CD4-positive, alpha-beta T cell treated with Interleukin-17A for 4 hours (primary cell): ENCODE data around the gene GLI3.

Experiments used
- DNase-seq: peaks from one replicate; pipeline ENCODE4 v3.0.0-alpha.2; 2020; ENCODE audit warnings: mixed read lengths

GLI3 gene

DNA sequence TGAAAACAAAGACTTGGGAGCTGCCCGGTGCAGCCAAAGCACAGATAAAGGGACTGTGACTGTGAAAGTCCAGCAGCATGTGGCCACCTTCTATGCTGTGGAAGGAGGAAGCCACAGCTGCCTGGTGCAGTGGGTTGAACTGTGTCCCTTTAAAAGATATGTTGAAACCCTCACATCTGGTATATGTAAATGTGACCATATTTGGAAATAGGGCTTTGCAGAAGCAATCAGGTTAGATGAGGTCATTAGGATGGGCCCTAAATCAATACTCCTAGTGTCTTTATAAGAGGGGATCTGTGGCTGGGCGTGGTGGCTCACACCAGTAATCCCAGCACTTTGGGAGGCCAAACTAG, 136.9 kb downstream of the GLI3 start:
- DNase-seq: no peak

DNA sequence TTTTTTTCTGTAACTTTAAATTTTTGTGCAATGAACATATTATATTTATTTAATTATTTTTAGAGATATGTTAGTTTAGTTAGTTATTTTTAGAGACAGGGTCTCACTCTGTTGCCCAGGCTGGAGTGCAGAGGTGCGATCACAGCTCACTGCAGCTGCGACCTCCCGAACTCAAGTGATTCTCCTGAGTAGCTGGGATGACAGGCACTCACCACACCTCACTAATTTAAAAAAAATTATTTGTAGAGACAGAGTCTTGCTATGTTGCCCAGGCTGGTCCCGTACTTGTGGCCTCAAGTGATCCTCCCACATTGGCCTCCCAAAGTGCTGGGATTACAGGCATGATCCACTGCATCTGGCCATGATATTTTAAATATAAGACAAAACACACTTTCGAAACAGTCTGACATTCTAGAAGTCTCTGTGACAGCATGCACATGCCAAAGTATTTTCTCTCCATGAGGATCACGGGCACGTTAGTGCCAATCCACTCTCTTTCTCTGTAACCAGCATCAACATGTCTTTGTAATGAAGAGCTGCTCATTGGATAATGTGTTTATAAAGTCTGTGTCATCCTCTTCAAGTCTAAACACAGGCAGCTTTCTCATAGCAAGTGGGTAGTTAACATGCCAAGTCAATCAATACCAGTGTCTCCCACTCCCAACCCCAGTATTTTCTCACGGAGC, 137.4 kb downstream of the GLI3 start:
- DNase-seq: no peak

DNA sequence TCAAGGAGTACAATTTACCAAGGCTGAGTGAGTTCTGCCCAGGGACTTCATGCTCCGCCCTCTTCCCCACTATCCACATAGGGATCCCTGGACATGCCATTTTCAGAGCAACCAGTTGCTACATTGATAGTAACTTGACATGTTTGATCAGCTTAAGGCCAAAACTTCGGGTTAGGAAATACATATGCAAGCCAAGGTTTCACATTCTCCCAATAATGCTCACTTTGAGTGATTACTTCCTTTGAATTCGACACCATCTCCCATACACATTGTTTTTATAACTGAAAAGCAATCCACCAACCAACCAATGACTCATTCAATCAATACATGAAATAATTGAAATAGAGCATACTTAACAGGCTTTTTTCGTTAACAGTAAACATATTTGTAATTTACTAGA, 137.9 kb downstream of the GLI3 start:
- DNase-seq: no peak

DNA sequence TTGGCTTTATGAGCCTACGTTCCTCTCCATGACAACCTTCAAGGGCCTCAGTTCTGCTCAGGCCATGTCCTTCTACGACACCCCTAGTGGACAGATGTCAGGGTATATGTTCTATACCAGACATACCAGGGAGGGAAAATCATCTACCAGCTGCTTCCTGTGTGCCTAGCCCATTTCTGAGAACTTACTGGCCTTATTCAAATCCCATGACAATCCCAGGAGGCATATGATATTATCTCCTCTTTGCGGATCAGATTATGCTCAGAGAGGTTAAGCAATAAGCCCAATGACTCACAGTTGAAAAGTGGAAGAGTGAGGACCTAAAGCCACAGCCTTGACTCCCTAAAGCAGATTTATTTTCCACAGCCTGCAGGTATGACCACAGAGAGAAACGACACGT, 139.3 kb downstream of the GLI3 start:
- no peak for DNase-seq

DNA sequence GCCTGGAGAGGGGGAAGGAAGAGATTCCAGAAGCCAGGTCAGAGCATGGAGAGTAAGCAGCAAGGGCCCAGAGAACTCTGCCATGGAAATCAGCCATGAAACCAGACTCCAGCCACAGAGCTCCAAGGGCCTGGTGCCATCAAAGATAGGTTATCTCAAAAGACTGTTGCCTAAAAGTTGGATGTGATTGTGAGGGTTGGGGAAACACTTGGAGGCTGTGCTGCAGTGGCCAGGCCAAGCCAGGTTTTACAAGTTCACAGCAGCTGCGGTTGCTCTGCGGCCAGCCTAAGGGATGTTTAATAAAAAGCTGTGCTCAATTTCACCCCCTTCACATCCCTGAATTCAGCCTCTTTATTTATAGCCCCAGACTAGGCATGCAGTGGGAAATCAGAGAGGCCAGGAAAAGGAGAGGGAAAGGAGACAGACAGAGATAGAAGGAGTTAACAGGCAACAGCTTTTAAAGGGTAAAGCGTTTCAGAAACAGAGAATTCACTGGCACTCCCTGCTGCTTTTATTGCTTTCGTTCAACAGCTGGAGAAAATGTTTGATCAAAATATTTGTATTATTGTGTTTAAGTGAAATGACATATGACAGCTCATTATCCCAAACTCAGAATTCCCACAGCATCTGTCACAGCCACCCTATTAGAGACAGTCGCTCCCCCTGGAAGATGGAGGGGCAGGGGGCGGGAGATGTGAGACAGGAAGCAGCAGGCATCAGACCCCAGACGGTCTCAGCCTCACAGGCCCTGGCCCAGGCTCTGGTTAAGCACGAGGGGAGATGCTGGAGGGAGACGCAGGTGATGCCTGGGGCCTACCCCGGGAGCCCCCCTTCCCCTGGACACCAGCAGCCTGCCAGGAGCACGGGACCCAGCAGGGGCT, 140.1 kb downstream of the GLI3 start:
- no peak for DNase-seq

DNA sequence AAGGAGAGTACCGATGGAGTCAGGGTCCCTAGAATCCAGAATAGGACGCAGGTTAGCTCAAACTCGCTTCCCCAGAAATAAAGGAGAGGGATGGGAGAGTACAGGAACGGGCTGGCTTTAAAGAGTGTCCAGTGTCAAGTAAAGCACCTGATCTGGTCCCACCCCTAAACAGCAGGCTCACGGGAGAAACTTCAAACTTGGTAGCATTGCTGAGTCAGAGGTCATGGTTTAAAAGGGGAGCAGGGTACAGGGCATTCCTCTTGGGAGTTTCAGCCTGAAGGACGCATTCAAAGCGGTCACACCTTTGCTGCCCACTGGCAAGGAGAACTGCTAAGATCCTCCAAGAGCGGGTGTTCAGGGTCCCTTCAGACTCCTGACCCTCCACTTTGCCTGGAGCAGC, 140.7 kb downstream of the GLI3 start:
- DNase-seq: no peak

DNA sequence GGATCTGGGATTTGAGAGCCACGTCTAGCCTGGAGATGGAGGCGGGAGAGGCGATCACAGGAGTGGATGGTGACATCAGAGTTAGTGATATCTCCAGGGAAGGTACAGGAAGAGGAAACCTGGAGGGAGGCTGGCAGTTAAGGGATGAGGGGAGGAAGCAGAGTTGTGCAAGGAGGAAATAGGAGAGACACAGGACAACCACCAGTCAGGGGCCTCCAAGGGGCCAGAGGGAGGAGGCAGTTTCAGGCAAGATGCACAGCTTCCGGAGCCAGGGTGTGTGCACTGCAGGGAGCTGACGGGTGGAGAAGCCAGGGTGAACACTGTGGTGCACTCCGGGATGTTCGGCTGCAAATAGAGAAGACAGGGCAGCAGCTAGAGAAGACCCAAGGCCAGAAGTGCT, 141.2 kb downstream of the GLI3 start:
- no peak for DNase-seq

DNA sequence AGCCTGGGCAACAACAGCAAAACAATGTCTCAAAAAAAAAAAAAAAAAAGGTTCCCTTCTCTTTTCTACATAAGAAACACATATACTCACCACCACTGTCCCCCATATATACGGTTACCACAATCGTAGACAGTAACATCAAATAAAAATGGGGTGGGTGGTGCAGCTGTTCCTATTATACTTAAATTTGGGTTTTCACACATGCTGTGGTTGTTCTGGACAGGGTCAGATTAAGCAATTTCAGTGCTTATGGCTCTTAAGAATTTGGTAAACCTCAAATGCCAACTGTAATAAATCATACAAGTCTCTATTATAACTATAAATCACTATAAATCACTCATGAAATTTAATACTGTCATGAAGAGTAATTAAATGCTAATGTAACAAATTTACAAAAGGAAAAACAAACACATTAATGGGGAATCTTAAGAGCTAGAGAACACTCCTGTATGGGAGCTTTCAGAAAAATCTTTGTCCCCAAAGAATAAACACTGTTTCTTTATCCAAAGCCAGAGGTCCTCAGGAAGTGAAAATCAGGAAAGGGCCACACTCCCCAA, 143.6 kb downstream of the GLI3 start:
- no peak for DNase-seq

DNA sequence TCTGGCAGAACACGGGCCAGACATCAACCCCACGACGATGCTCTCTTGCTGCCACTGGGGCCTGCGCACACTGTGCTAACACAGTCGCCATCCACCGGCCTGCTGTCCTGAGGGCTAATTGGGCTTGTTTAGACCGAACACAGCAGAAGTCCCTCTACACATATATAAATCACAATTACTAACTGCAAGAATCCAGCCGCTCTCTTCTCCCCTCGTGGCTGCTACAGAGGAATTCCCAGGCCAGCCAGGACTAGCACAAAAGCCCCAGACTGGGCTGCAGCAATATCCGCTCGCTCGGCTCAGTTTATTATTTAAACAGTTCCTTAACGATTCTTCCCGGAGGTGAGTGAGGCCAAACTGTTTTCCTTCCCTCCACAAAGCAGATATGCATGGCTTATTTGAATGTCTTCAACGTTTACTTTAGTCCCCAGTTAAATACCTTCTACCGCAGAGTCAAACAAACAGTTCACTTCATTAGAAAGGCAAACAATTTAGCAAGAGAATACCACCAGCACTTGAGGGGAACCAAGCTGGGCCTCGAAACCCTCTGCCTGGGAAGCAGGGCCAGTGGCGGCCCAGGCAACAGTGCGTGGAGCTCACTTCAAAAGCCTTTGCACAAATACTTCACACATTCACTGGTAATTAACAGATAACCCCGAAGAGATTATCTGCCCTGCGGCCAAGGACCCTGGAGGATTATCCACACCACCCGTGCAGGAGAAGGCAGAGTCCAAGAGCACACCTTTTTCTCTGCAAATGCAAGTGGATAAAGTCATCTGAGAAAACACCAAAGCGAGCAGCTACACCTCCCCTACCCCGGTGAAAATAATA, 145.3 kb downstream of the GLI3 start:
- DNase-seq: no peak

DNA sequence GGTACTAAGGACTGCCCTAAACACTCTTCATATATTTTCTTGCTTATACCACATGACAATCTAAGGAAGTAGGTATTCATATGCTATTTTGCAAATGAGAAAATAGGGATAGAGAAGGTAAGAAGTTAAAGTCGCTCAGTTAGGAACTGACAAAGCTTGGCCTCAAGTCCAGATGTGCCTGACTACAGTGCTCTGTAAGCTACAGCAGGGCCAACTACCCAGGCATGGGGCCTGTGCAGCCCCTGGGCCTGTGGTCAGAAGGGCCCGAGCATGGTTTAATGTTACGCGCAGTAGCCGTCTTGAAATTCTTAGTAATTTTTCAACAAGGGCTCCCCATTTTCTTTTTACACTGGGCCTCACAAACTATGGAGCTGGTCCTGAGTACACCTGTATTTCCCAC, 146.2 kb downstream of the GLI3 start:
- DNase-seq: no peak

DNA sequence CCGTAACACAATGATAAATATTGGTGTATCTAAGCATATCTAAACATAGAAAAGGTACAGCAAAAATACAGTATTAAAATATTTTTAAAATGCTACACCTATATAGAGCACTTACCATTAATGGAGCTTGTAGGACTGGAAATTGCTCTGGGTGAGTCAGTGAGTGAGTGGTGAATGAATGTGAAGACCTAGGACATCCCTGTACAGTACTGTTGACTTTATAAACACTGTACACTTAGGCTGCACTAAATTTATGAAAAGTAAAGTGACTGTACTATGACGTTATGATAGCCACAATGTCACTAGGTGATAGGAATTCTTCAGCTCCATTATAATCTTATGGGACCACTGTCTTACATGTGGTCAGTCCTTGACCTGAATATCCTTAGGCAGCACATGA, 147.0 kb downstream of the GLI3 start:
- no peak for DNase-seq

DNA sequence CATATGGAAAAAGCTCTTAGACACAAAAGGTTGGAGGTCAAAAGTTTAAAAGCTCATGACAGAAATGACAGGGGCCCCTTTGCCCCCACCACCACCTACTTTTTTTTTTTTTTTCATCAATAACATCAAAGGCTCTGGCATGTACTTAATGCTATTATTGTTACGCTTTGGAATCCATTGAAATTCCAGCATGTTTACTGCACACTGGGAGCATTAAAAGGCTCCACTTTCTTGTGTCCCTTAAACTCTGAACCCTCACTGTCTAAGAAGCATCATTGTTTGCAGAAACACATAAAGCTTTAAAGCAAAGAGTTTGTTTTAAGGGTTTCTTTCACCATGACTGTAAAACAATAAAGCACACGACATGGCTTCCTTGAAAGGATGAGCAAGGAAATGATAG, 149.4 kb downstream of the GLI3 start:
- DNase-seq: no peak

DNA sequence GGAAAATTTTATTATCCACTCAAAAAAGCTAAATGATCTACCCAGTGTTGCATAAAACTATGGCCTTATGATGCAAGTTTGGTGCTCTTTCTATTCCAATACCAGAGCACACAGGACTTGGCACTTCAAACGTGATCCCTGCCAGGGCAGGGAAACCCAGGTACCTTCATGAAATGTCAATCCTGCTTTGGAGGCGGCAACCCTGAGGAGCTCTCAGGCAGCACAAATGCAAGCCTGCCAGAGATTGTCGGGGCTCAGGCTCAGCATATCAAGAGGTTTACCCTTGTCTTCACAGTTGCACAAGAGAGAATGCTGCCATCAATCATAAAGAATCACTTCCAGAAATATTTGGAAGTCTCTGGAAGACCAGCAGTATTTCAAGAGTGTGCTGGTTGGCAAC, 151.5 kb downstream of the GLI3 start:
- no peak for DNase-seq

DNA sequence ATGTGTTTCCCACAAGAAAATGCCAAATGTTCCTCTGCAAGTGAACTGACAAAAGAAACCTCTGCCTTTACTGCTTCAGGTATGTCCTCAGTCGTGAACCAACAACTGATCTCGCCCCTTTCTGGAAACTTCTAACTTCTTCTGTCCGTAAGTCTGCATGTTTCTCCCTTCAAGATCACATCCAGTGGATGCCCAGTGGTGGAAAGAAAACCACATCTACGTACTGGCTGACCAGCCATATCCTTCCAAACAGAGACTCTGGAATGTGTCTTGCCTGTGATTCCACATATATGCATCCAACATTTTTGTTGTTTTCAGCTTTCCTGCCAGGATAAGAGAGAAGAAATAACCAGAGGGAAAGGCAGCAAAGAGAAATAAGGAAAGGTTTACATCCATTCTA, 152.7 kb downstream of the GLI3 start:
- DNase-seq: no peak

DNA sequence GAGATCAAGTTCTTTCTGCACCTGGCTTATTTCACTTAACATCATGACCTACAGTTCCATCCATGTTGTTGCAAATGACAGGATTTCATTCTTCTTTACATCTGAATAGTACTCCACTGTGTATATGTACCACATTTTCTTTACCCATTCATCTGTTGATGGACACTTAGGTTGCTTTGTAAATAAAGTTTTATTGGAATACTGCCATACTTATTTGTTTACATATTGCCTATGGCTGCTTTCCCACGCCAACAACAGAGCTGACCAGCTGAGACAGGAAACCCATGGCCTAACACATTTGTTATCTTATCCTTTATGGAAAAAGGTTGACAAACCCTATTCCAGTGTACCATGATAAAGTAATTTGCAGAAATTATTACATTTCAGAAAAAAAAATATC, 153.7 kb downstream of the GLI3 start:
- no peak for DNase-seq

DNA sequence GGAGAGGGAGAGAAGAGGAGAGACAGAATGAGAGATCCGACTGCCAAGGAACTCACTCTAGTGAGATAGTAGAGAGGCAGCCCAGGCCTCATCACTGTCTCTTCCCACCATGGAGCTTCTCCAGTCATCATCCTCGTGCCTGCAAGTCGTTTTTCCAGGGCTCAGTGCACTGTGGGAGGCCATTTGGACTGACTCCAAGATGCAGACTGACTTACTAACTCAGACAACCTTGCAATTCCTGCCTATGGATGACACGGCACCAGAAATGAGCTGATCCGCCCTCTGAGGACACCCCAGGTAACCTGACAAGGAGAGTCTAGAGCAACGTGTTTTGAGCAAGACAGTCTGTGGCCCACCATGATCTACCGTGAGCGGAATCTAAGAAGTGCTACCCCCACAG, 154.9 kb downstream of the GLI3 start:
- DNase-seq: no peak

DNA sequence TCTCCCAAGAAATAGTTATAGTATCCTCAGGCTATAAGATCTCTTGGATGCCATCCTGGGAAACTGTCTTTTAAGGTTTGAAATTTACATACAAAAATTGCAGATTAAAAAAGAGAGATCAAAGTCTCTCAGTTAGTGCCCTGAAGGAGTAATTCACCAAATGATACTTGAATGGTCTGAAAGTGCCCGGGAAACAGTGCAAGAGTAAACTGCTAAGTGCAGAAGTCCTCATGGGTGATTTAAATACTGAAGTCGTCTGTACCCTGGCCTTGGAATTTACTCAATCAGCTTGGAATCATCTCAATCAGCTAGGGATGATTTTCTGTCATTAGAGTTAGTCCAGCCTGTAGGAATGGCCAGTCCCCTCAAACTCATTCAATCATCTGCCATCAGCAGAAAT, 155.3 kb downstream of the GLI3 start:
- DNase-seq: no peak

DNA sequence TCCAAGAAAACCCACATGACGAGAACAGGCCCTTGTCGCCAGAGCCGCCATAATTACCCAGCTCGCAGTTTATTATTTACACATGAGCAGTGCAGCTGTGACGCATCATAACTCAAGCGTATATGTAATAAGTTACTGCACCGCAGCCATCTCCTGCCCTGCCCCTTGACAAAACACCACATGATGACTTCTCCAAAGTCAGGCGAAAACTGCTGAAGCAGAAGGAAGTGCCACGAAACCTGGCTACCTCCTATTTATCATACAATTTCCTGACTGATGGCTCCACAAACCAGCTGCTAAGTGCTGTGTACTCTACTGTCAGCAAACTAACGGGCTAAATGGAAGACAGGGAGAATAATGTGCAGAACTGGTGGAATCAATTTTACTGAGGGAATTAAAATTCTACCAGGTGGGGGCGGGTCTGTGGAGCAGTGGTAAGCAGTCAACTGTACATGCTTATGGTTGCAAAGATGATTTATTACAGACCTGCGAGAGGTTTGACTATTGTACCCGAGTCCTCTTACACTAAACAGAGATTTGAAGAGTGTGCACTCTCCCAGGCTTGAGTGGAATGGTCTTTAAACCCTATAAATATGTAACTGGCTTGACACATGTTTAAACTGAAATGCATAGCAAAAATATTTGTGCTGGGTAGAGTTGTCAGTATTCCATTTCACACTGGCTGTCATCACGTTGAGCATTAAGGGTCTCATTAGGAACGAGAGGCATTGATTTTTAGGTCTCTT, 156.0 kb downstream of the GLI3 start:
- DNase-seq: no peak

DNA sequence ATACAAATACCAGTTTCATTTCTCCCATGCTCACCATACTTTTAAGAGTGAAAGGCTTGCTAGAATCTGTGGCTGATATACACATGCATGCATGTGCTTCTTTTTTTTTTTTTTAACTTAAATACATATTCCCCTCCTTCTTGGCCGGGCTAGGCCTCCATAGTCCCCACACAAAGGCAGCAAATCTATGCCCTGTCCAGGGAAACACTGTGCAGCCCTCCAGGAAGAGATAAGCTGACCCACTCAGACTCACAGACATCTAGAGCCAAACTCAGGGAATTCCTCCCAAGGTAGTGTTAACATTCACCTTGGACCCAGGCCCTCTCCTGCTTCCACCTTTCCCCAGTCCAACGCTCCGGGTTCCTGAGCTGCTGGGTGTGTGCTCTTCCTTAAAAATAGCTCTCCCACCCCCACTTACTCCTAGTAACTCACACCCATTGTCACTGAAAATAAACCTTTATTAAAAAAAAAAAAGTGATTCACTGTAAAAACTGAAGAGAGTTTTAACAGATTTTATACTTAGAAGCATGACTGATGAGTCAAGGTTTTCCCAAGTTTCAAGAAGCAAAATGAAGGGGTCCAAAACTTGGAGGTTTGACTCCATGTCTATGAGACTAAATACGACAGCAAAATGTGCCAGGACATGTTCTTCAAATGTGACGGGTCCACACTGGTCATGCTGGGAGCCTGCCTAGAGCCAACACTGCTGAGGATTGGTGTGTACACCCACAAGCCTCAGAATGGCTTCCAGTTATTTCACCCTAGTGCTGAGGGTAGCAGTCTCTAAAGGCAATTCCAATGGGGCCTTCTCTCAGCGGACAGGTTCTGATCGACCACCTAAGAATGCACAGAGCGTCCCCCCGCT, 159.5 kb downstream of the GLI3 start:
- DNase-seq: no peak

DNA sequence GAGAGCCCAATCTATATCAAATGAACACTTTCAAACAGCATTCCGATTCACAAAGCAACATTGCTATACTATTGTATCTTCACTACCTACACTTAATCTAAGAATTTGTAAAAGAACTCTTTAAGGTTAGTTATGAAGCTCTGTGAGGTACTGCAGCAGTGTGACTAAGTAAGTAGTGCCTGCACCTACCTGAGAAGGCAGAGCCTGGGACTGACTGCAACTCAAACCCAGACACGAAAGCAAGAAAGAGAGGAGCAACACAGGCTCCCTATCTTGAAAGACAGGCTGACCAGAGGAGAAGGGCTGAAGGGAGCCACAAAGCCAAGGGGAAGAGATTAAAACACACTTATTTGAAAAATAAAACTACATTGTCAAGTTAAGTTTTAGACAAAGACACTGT, 160.1 kb downstream of the GLI3 start:
- no peak for DNase-seq

DNA sequence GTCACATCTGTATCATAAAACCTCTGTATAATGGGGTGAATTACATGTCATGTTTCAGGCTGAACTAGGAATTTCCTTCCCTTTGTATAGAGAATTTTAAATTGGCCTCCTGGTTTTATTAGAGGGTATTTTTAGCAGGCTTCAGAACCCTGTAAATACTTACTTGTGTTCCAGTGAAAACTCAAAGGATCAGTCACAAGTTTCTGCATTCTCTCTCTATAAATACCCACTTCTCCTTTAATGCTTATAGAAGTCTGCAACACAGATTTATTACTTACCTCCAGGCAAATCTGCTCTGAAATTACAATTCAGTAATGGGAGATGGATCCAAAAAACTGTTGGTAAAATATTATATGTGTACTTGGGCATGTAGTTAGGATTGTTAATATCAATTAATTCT, 161.6 kb downstream of the GLI3 start:
- DNase-seq: no peak

DNA sequence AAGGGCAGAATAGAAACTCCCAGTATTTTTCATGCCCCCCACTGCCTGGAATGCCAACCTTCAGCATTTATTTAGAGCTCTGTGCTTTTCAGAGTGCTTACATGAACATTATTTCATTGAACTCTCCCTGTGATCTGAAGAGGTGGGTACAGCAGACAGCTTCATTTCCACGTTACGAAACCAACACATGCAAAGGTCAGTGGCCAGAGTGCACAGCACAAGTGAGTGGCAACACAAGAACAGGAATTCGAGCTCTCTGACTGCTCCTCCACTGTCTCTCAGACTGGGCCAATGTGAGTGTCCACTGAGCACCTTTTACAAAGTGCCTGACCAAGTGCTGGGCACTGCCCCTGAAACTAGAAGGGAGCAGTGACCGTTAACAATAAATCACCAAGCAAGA, 162.9 kb downstream of the GLI3 start:
- DNase-seq: no peak
